Caco-2 (cell line): Measurements from ENCODE around the gene CTTNBP2. TPM values are rescaled to one million over a fixed set of nuclear protein-coding genes. Genes with fewer than 3 reads are reported as not detected.

Experiments
- BruUV-seq: library from RNA; stranded (reverse); fragments of 400-500 nt; replicated peaks from 2 replicates; lab custom pipeline; 2021; lab: Mats Ljungman, UMichigan
- CTCF ChIA-PET: fragments of 300-600 bp; sonication (Branson Sonifier 250); formaldehyde crosslinking; loops from one replicate; lab custom pipeline; 2022; ENCODE audit warnings: antibody characterized with exemption; lab: Charles Lee
- POLR2A ChIA-PET: fragments of 300-600 bp; sonication (Branson Sonifier 250); formaldehyde crosslinking; loops from one replicate; lab custom pipeline; 2022; ENCODE audit warnings: antibody characterized with exemption; lab: Charles Lee
- DNase-seq, 2 experiments: peaks; one replicate each; pipeline versions ENCODE4 v3.0.0 to v3.0.0-alpha.2; 2020 to 2022
- H3K27me3 ChIP-seq: replicated peaks from 2 replicates; pipeline ENCODE4 v1.6.0; 2011; ENCODE audit warnings: low read length; ENCODE audit not compliant: control insufficient read depth, insufficient read depth
- H3K36me3 ChIP-seq: 2 replicates; pipeline ENCODE4 v1.5.1; 2011; ENCODE audit warnings: low read length; ENCODE audit not compliant: control insufficient read depth, insufficient read depth
- H3K4me1 ChIP-seq: fragments of 250-450 bp; sonication (Bioruptor Pico); 2 replicates; pipeline ENCODE4 v1.5.1; 2020; ENCODE audit warnings: mild to moderate bottlenecking
- H3K4me3 ChIP-seq: 2 replicates; pipeline ENCODE4 v1.5.1; 2011; ENCODE audit warnings: low read depth, mild to moderate bottlenecking, control low read depth, low read length
- H3K9me3 ChIP-seq: fragments of 250-450 bp; sonication (Bioruptor Pico); 2 replicates; pipeline ENCODE4 v1.5.1; 2020; ENCODE audit warnings: mild to moderate bottlenecking, moderate library complexity
- H3K27ac Mint-ChIP-seq: one replicate; pipeline ENCODE4 v1.8.0; 2022; ENCODE audit warnings: mixed read lengths; ENCODE audit not compliant: unreplicated experiment
- H3K27me3 Mint-ChIP-seq: one replicate; pipeline ENCODE4 v1.8.0; 2022; ENCODE audit warnings: mixed read lengths; ENCODE audit not compliant: insufficient read depth, unreplicated experiment
- H3K36me3 Mint-ChIP-seq: one replicate; pipeline ENCODE4 v1.8.0; 2022; ENCODE audit warnings: mild to moderate bottlenecking, mixed read lengths; ENCODE audit not compliant: insufficient read depth, unreplicated experiment
- H3K4me1 Mint-ChIP-seq: one replicate; pipeline ENCODE4 v1.8.0; 2022; ENCODE audit warnings: low read depth, mixed read lengths; ENCODE audit not compliant: unreplicated experiment
- H3K4me3 Mint-ChIP-seq: one replicate; pipeline ENCODE4 v1.8.0; 2022; ENCODE audit warnings: mild to moderate bottlenecking, moderate library complexity, mixed read lengths; ENCODE audit not compliant: unreplicated experiment
- H3K9me3 Mint-ChIP-seq: one replicate; pipeline ENCODE4 v1.8.0; 2022; ENCODE audit warnings: mixed read lengths; ENCODE audit not compliant: unreplicated experiment
- CTCF ChIP-seq, 2 experiments: fragments of 200-600 bp in 1 of 2; IDR thresholded peaks; 1 replicate in 1 of 2; 2 replicates in 1 of 2; pipeline versions ENCODE4 v1.5.1 to v1.8.0; 2011 to 2022; ENCODE audit warnings: antibody characterized with exemption in 1 of 2, control low read depth in 1 of 2, inconsistent platforms in 1 of 2, low read depth in 1 of 2, low read length in 1 of 2, mild to moderate bottlenecking in 1 of 2, moderate library complexity in 1 of 2; ENCODE audit not compliant: insufficient read depth in 1 of 2, severe bottlenecking in 1 of 2, unreplicated experiment in 1 of 2
- intact Hi-C: fragments of 100-400 bp; cut with micrococcal nuclease; formaldehyde crosslinking; loops from one replicate; pipeline ENCODE4 v1.10.0; 2022; ENCODE audit not compliant: unreplicated experiment
- total RNA-seq: library from RNA; stranded (reverse); gene quantifications from 2 replicates; pipeline ENCODE4 v1.2.3, GENCODE V29; 2022

CTTNBP2 gene
- total RNA-seq, 1 experiment from 2014 or later: 3.2 TPM

- no peak overlapping the region for H3K4me3 Mint-ChIP-seq
- no TSS peak for BruUV-seq
- H3K9me3 ChIP-seq: no peaks in the 10 kb centered on the region
- no peaks in the 10 kb centered on the region for H3K9me3 Mint-ChIP-seq
- no peak overlapping the region for H3K4me3 ChIP-seq
- ChIA-PET POLR2A (no interaction called here), CTCF (no interaction called here)
- no peaks in the 10 kb centered on the region for H3K27me3 ChIP-seq
- H3K4me1 Mint-ChIP-seq: no peaks in the 10 kb centered on the region
- TF ChIP-seq CTCF (IDR thresholded peaks at IDR 0.05; ENCODE audit: insufficient read depth in 1 of 2, low read depth in 1 of 2, low read length in 1 of 2, severe bottlenecking in 1 of 2, unreplicated experiment in 1 of 2): no peak
- H3K36me3 ChIP-seq: no peaks in the 10 kb centered on the region
- intact Hi-C loops: no loop called here
- no peaks in the 10 kb centered on the region for H3K36me3 Mint-ChIP-seq
- H3K4me1 ChIP-seq: no peaks in the 10 kb centered on the region
- H3K27ac Mint-ChIP-seq: no peak overlapping the region
- peaks cover 2% of the 10 kb centered on the region for H3K27me3 Mint-ChIP-seq
- DNase-seq: no peak
Measured at GRCh38 chr7:117908031-117908795, 35.0 kb upstream of the CTTNBP2 start.

- Mint-ChIP-seq H3K9me3 (no peaks in the 10 kb centered on the region), H3K4me1 (no peaks in the 10 kb centered on the region), H3K4me3 (no peak overlapping the region), H3K27ac (no peak overlapping the region), H3K27me3 (peaks cover 2% of the 10 kb centered on the region), H3K36me3 (no peaks in the 10 kb centered on the region)
- H3K4me1 ChIP-seq: no peaks in the 10 kb centered on the region
- POLR2A ChIA-PET: no interaction called here
- intact Hi-C loops: no loop called here
- no peak overlapping the region for H3K4me3 ChIP-seq
- H3K27me3 ChIP-seq: no peaks in the 10 kb centered on the region
- no peaks in the 10 kb centered on the region for H3K9me3 ChIP-seq
- CTCF ChIA-PET: no interaction called here
- no peaks in the 10 kb centered on the region for H3K36me3 ChIP-seq
- TF ChIP-seq CTCF (IDR thresholded peaks at IDR 0.05; ENCODE audit: insufficient read depth in 1 of 2, low read depth in 1 of 2, low read length in 1 of 2, severe bottlenecking in 1 of 2, unreplicated experiment in 1 of 2): no peak
- BruUV-seq: no TSS peak
- no peak for DNase-seq
Measured at GRCh38 chr7:117907049-117907640, 33.9 kb upstream of the CTTNBP2 start.

GRCh38 chr7:117902314-117902889 is 29.2 kb upstream of the CTTNBP2 start:
- ChIA-PET POLR2A (no interaction called here), CTCF (no interaction called here)
- no peak for TF ChIP-seq CTCF (IDR thresholded peaks at IDR 0.05; ENCODE audit: insufficient read depth in 1 of 2, low read depth in 1 of 2, low read length in 1 of 2, severe bottlenecking in 1 of 2, unreplicated experiment in 1 of 2)
- Mint-ChIP-seq H3K9me3 (no peaks in the 10 kb centered on the region), H3K4me1 (peaks cover 8% of the 10 kb centered on the region), H3K36me3 (no peaks in the 10 kb centered on the region), H3K4me3 (no peak overlapping the region), H3K27me3 (no peaks in the 10 kb centered on the region), H3K27ac (no peak overlapping the region)
- DNase-seq: no peak
- intact Hi-C loops: no loop called here
- H3K27me3 ChIP-seq: no peaks in the 10 kb centered on the region
- no peaks in the 10 kb centered on the region for H3K4me1 ChIP-seq
- H3K4me3 ChIP-seq: no peak overlapping the region
- peaks cover 2% of the 10 kb centered on the region; the same call in 1 of the 2 replicates for H3K9me3 ChIP-seq
- H3K36me3 ChIP-seq: no peaks in the 10 kb centered on the region
- no TSS peak for BruUV-seq
